Psoas muscle (tissue), 8 donors: Measurements from ENCODE around the gene MARCHF9. TPM values are rescaled to one million over a fixed set of nuclear protein-coding genes. Genes with fewer than 3 reads are reported as not detected.

Source experiments
- ATAC-seq, 4 donors: fragments of 200-7000 bp; cut with Tn5 transposase; one replicate each; pipeline ENCODE4 v1.9.1; 2020; ENCODE audit warnings: moderate library complexity in 3 of 4, mild to moderate bottlenecking in 2 of 4
- DNase-seq, 2 donors: peaks; one replicate each; pipeline ENCODE4 v3.0.0-alpha.2; 2020
- H3K27ac ChIP-seq: fragments of 200-600 bp; one replicate; pipeline ENCODE4 v1.8.0; 2022
- H3K27me3 ChIP-seq, 3 donors: fragments of 200-600 bp in 1 of 3; one replicate each; pipeline versions ENCODE4 v1.6.1 to v1.8.0; 2013 to 2022; ENCODE audit warnings: low read length in 2 of 3, mild to moderate bottlenecking in 2 of 3, moderate library complexity in 1 of 3; ENCODE audit not compliant: insufficient read depth in 3 of 3
- H3K36me3 ChIP-seq, 2 donors: fragments of 200-600 bp in 1 of 2; one replicate each; pipeline versions ENCODE4 v1.6.1 to v1.8.0; 2013 to 2022; ENCODE audit warnings: low read depth in 1 of 2, mild to moderate bottlenecking in 1 of 2, moderate library complexity in 1 of 2; ENCODE audit not compliant: insufficient read depth in 1 of 2
- H3K4me1 ChIP-seq: fragments of 200-600 bp; one replicate; pipeline ENCODE4 v1.8.0; 2022
- H3K4me3 ChIP-seq: fragments of 200-600 bp; one replicate; pipeline ENCODE4 v1.8.0; 2022; ENCODE audit warnings: mild to moderate bottlenecking
- H3K9me3 ChIP-seq: fragments of 200-600 bp; one replicate; pipeline ENCODE4 v1.8.0; 2022
- CTCF ChIP-seq: fragments of 200-600 bp; IDR thresholded peaks from one replicate; pipeline ENCODE4 v1.8.0; 2022; ENCODE audit warnings: antibody characterized with exemption
- WGBS, 3 donors: extraction: QIAGEN DNeasy Blood & Tissue Kit; methylation state at CpG; one replicate each; pipeline versions ENCODE4 v1.1.6 to v1.1.7; 2013; 5-methylcytosine and 5-hydroxymethylcytosine counted together
- intact Hi-C, 2 donors: fragments of 100-400 bp; cut with DNase I; formaldehyde crosslinking; loops; one replicate each; pipeline versions ENCODE4 v1.11.0 to v1.14.2; 2022
- polyA plus RNA-seq, 3 donors: library from polyadenylated mRNA; stranded (reverse); fragments of 200-250 nt; gene quantifications; one replicate each; pipeline ENCODE4 v1.2.3, GENCODE V29; 2013
- total RNA-seq, 4 donors: library from RNA; stranded (reverse); fragmentation: NEBNext Ultra II Directional in 2 of 4; extraction: Animal tissue kit (Norgen Biotek cat#: 25700) in 2 of 4; gene quantifications; one replicate each; pipeline versions ENCODE4 v1.2.1 to v1.2.4, GENCODE V29; 2021 to 2023
- donor health status: healthy with polysubstance abuse.
- donor health status: DM: no; HTN: no; CAD: no; lungs with moderate emphysema.
- donor health status: Bipolar disorder and iron deficiency.
- donor health status: healthy.
- donor health status: DM: yes; HTN: yes; CAD: no.
- donor health status: DM: no; HTN: no; CAD: no.
- donor health status: DM: no; HTN: no; CAD: no.
- donor health status: DM: yes; HTN: yes; CAD: no.

The MARCHF9 gene
- total and polyA plus RNA-seq, 7 donors, result 5.7 to 9.4 (median 8.3) TPM

DNA sequence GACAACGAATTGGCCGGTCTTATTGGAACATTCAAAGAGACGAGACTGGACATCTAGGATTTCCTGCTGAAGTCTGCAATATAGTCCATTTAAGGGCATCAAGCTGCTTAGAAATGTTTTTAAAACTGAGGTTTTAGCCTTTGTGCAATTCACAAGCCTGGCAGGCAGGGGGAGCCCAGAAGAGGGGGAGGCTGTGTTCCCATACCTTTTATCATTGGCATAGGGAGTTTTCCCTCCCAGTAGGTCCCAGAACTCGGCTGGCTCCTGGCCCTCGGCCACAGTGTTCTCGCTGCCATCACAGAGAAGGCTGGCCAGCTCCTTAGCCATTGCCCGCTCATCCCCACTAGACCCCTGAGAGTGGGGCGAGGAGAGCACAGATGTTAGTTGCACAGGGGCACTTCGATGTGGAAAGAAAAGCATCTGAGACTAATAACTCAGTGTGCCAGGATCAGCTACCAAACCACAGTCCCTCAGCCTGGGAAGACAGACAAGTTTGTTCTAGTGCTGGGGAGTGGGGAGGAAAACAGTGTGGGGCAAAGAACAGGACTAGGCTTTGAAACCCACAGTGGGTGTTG is 48.5 kb downstream of the MARCHF9 start:
- intact Hi-C loops, result loop anchor here in 1 of 2 donors (5.0 kb wide), 1 partner anchor 104 kb away; no protein-coding TSS in a partner anchor
- no peaks in the 10 kb centered on the region for H3K27me3 ChIP-seq
- H3K4me3 ChIP-seq, result no peak overlapping the region
- WGBS, 3 donors, result 31 to 45% (median 33%) methylated on average over 9 of the region's 9 CpGs
- H3K9me3 ChIP-seq, result no peaks in the 10 kb centered on the region
- no peak overlapping the region for H3K27ac ChIP-seq
- DNase-seq, result peak in 1 of 2 donors; percentile 55
- peak; percentile 39 to 73 (median 60) for ATAC-seq
- no peaks in the 10 kb centered on the region for H3K4me1 ChIP-seq
- peak; percentile 64 for TF ChIP-seq CTCF
- H3K36me3 ChIP-seq, result peaks cover 6 to 98% of the 10 kb centered on the region in 2 donors

DNA sequence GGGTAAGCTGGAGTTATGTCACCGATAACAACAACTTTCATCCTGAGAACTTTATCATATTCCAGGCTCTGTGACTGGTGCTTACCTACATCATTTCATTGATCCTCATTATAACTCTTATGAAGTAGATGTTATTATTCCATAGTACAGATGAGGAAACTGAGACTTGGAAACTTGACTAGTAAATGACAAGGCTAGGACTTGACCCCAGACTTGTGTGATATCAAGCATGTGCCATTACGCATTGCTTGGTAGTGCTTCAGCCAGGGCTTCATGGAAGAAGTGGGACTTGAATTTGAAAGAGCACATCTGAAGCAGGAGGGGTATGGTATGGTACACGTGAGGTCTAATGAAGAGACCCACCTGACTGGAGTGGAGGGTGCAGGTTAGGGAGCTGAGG is 51.8 kb downstream of the MARCHF9 start:
- Histone ChIP-seq H3K27me3 (no peaks in the 10 kb centered on the region), H3K9me3 (no peaks in the 10 kb centered on the region), H3K4me3 (no peak overlapping the region), H3K27ac (no peak overlapping the region), H3K4me1 (no peaks in the 10 kb centered on the region), H3K36me3 (peaks cover 3 to 98% of the 10 kb centered on the region in 2 donors)
- DNase-seq, result no peak
- no peak for ATAC-seq
- 93 to 99% (median 96%) methylated on average over 3 of the region's 3 CpGs for WGBS, 3 donors
- intact Hi-C loops, result no loop called here
- no peak for TF ChIP-seq CTCF

DNA sequence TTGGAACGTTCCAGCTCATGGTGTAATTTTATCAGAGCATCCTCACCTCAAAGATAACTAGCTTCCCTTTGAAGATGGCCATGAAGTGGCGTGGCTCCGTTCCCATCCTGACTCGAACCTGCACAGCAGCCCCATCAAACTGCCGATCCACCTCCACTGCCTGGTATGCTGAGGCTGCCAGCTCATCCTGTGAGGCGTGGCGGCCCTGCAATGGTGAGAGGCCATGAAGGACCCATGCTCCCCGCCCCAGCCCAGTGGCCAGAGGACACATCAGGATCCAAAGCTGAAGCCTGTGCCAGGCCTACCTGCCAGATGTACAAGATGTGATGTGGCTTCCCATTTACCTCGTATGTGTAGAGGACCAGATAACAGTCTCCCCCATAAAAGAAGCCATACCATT is 52.4 kb downstream of the MARCHF9 start:
- no peak for TF ChIP-seq CTCF
- WGBS, 3 donors, result 85 to 95% (median 90%) methylated on average over 9 of the region's 9 CpGs
- intact Hi-C loops, result no loop called here
- H3K36me3 ChIP-seq, result peaks cover 3 to 98% of the 10 kb centered on the region in 2 donors
- H3K4me3 ChIP-seq, result no peak overlapping the region
- DNase-seq, result no peak
- no peaks in the 10 kb centered on the region for H3K4me1 ChIP-seq
- no peaks in the 10 kb centered on the region for H3K27me3 ChIP-seq
- no peak for ATAC-seq
- H3K27ac ChIP-seq, result no peak overlapping the region
- H3K9me3 ChIP-seq, result no peaks in the 10 kb centered on the region

DNA sequence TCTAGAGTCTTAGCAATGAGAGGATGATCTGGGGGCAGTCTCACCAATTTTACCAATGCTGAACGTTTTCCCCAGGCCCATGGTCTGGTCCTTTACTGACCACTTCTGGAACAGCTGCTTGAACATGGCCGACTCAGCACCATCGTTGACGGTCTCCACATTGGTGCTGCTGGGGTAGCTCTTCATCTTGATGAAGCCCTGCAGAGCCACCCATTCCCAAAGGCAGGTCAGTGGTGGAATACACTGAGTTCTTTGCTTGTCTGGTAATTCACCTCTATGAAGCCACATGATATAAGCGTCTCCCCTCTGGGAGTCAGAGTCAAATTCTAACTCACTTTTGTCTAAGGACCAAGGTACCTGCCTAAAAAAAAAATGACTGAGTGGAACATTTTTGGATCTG is 53.4 kb downstream of the MARCHF9 start:
- Histone ChIP-seq H3K27ac (no peak overlapping the region), H3K27me3 (no peaks in the 10 kb centered on the region), H3K36me3 (peaks cover 0 to 99% of the 10 kb centered on the region in 2 donors), H3K4me3 (no peak overlapping the region), H3K9me3 (no peaks in the 10 kb centered on the region), H3K4me1 (no peaks in the 10 kb centered on the region)
- TF ChIP-seq CTCF, result no peak
- DNase-seq (no peak), ATAC-seq (no peak)
- WGBS, 3 donors, result 81 to 86% (median 84%) methylated on average over 5 of the region's 5 CpGs
- intact Hi-C loops, result no loop called here

DNA sequence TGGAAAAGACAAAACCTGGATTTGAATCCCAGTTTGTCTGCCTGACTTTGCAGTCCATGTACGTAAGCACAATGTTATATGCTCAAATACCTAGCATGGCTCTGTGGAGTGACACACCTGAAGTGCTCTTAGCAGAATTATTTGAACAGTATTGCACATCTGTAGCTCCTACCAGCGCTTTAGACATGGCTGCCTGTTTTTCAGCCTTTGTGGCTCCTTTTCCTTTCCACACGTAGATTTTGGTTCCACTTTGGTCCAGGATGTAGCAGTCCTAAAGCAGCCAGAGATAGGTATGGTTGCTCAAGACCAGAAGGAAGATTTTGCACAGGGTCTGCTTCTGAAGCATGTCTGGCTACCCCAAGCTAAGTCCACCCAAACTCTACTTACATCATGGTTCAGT is 54.5 kb downstream of the MARCHF9 start:
- no peak for TF ChIP-seq CTCF
- Histone ChIP-seq H3K36me3 (peaks cover 0 to 93% of the 10 kb centered on the region in 2 donors), H3K27ac (no peak overlapping the region), H3K4me3 (no peak overlapping the region), H3K4me1 (peaks cover under 1% of the 10 kb centered on the region), H3K9me3 (no peaks in the 10 kb centered on the region), H3K27me3 (no peaks in the 10 kb centered on the region)
- DNase-seq (no peak), ATAC-seq (no peak)
- WGBS, 3 donors, result 91 to 96% (median 92%) methylated on average over 3 of the region's 3 CpGs
- intact Hi-C loops, result no loop called here
